H1 (cell line): ENCODE results near the gene SMARCA2. TPM values are rescaled to one million over a fixed set of nuclear protein-coding genes. Genes with fewer than 3 reads are reported as not detected.

ENCODE experiments used
- CTCF ChIA-PET: fragments of 300-600 bp; sonication (Branson Sonifier 250); formaldehyde crosslinking; loops from one replicate; lab custom pipeline; 2021; ENCODE audit not compliant: partially characterized antibody; lab: Charles Lee
- POLR2A ChIA-PET: fragments of 300-600 bp; sonication (Branson Sonifier 250); formaldehyde crosslinking; loops from one replicate; lab custom pipeline; 2021; ENCODE audit warnings: inconsistent platforms; ENCODE audit not compliant: partially characterized antibody; lab: Charles Lee
- DNase-seq, 2 experiments: peaks; one replicate each; pipeline versions ENCODE4 v3.0.0 to v3.0.0-alpha.2; 2010 to 2022; ENCODE audit warnings: low spot score in 2 of 2, low read depth in 1 of 2, mixed read lengths in 1 of 2
- FAIRE-seq: peaks from 2 replicates; lab custom pipeline; 2011; peaks lifted over from hg19 to GRCh38; lab: Jason Lieb, UNC
- H2AFZ ChIP-seq: 2 replicates; pipeline ENCODE4 v1.8.1; 2012; ENCODE audit warnings: low read length, inconsistent platforms
- H2AK5ac ChIP-seq: 2 replicates; pipeline ENCODE4 v1.6.1; 2013; ENCODE audit warnings: low read depth, low read length
- H2BK120ac ChIP-seq: replicated peaks from 2 replicates; pipeline ENCODE3; 2013; ENCODE audit warnings: low read depth, low read length, inconsistent platforms
- H2BK12ac ChIP-seq: 2 replicates; pipeline ENCODE4 v1.6.1; 2013; ENCODE audit warnings: low read depth, low read length
- H2BK15ac ChIP-seq: 2 replicates; pipeline ENCODE4 v1.6.1; 2013; ENCODE audit warnings: low read length
- H2BK20ac ChIP-seq: 2 replicates; pipeline ENCODE4 v1.6.1; 2013; ENCODE audit warnings: low read length
- H2BK5ac ChIP-seq: 2 replicates; pipeline ENCODE4 v1.6.1; 2013; ENCODE audit warnings: low read depth, low read length
- H3K14ac ChIP-seq: 2 replicates; pipeline ENCODE4 v1.6.1; 2013; ENCODE audit warnings: inconsistent platforms; ENCODE audit not compliant: insufficient read length
- H3K18ac ChIP-seq: 2 replicates; pipeline ENCODE4 v1.6.1; 2013; ENCODE audit warnings: low read length; ENCODE audit errors: extremely low read depth
- H3K23ac ChIP-seq: 2 replicates; pipeline ENCODE4 v1.6.1; 2013; ENCODE audit warnings: inconsistent platforms; ENCODE audit not compliant: insufficient read length
- H3K23me2 ChIP-seq: 2 replicates; pipeline ENCODE4 v1.6.1; 2013; ENCODE audit warnings: low read depth, low read length
- H3K27ac ChIP-seq: 2 replicates; pipeline ENCODE4 v1.6.1; 2011; ENCODE audit warnings: low read depth, low read length, inconsistent platforms
- H3K27me3 ChIP-seq, 4 experiments: replicated peaks in 1 of 4; 1 replicate in 1 of 4; 2 replicates in 3 of 4; pipeline versions ENCODE4 v1.6.1 to v1.8.1; 2011 to 2013; ENCODE audit warnings: low read length in 3 of 4, mild to moderate bottlenecking in 3 of 4, inconsistent platforms in 2 of 4, mixed read lengths in 2 of 4, moderate library complexity in 1 of 4; ENCODE audit not compliant: control insufficient read depth in 3 of 4, insufficient read depth in 3 of 4; ENCODE audit errors: extremely low read depth in 1 of 4
- H3K36me3 ChIP-seq, 4 experiments: 2 replicates each; pipeline versions ENCODE4 v1.6.1 to v1.8.1; 2011 to 2013; ENCODE audit warnings: mild to moderate bottlenecking in 4 of 4, low read length in 3 of 4, moderate library complexity in 2 of 4, control low read depth in 1 of 4, inconsistent platforms in 1 of 4; ENCODE audit not compliant: insufficient read depth in 4 of 4, control insufficient read depth in 2 of 4
- H3K4ac ChIP-seq: replicated peaks from 2 replicates; pipeline ENCODE3; 2013; ENCODE audit warnings: low read length, low read depth, mixed read lengths, inconsistent platforms; ENCODE audit not compliant: insufficient read length
- H3K4me1 ChIP-seq, 4 experiments: replicated peaks in 1 of 4; 1 replicate in 1 of 4; 2 replicates in 3 of 4; pipeline versions ENCODE4 v1.6.1 to v1.8.1; 2011 to 2013; ENCODE audit warnings: low read length in 3 of 4, inconsistent platforms in 2 of 4, mixed read lengths in 1 of 4; ENCODE audit not compliant: insufficient read depth in 4 of 4, control insufficient read depth in 3 of 4
- H3K4me2 ChIP-seq, 2 experiments: 2 replicates each; pipeline versions ENCODE4 v1.6.1 to v1.8.1; 2011 to 2013; ENCODE audit warnings: low read depth in 2 of 2, low read length in 2 of 2, control low read depth in 1 of 2, inconsistent platforms in 1 of 2, mild to moderate bottlenecking in 1 of 2; ENCODE audit not compliant: insufficient read depth in 1 of 2
- H3K4me3 ChIP-seq, 4 experiments: fragments of 200-600, 300-600 bp in 1 of 4; sonication (generic), shearing (Covaris generic), sonication (Bioruptor Twin) in 1 of 4; 2 replicates each; pipeline versions ENCODE4 v1.5.1 to v1.8.1; 2011 to 2016; ENCODE audit warnings: low read length in 4 of 4, low read depth in 3 of 4, control low read depth in 2 of 4, inconsistent platforms in 2 of 4, mild to moderate bottlenecking in 2 of 4, mixed read lengths in 1 of 4, moderate library complexity in 1 of 4; ENCODE audit not compliant: insufficient read depth in 2 of 4; ENCODE audit errors: extremely low read depth in 1 of 4
- H3K56ac ChIP-seq: replicated peaks from 2 replicates; pipeline ENCODE3; 2013; ENCODE audit warnings: low read depth, mild to moderate bottlenecking, mixed read lengths, low read length, inconsistent platforms; ENCODE audit not compliant: insufficient read length
- H3K79me1 ChIP-seq: 2 replicates; pipeline ENCODE4 v1.6.1; 2013; ENCODE audit warnings: low read depth, low read length, control low read depth
- H3K79me2 ChIP-seq, 2 experiments: 2 replicates each; pipeline versions ENCODE4 v1.6.1 to v1.8.1; 2012 to 2013; ENCODE audit warnings: low read length in 2 of 2, mild to moderate bottlenecking in 2 of 2, inconsistent platforms in 1 of 2; ENCODE audit not compliant: insufficient read depth in 2 of 2, control insufficient read depth in 1 of 2
- H3K9ac ChIP-seq, 4 experiments: replicated peaks in 1 of 4; 1 replicate in 1 of 4; 2 replicates in 3 of 4; pipeline versions ENCODE4 v1.6.1 to v1.8.1; 2011 to 2013; ENCODE audit warnings: low read depth in 3 of 4, low read length in 3 of 4, control low read depth in 2 of 4, mild to moderate bottlenecking in 2 of 4, moderate library complexity in 2 of 4, inconsistent platforms in 1 of 4; ENCODE audit errors: extremely low read depth in 1 of 4
- H3K9me3 ChIP-seq, 2 experiments: 2 replicates each; pipeline versions ENCODE4 v1.6.1 to v1.8.1; 2012 to 2013; ENCODE audit warnings: mild to moderate bottlenecking in 2 of 2, moderate library complexity in 2 of 2, control low read depth in 1 of 2, inconsistent platforms in 1 of 2, low read depth in 1 of 2, low read length in 1 of 2, mixed read lengths in 1 of 2; ENCODE audit not compliant: insufficient read depth in 2 of 2
- H4K20me1 ChIP-seq, 2 experiments: replicated peaks in 1 of 2; 2 replicates each; pipeline versions ENCODE3 to v1.8.1; 2011 to 2013; ENCODE audit warnings: inconsistent platforms in 2 of 2, low read length in 2 of 2, mild to moderate bottlenecking in 1 of 2; ENCODE audit not compliant: insufficient read depth in 2 of 2, control insufficient read depth in 1 of 2
- H4K5ac ChIP-seq: 2 replicates; pipeline ENCODE4 v1.6.1; 2013; ENCODE audit warnings: low read length, low read depth, mixed read lengths, inconsistent platforms; ENCODE audit not compliant: insufficient read length
- H4K8ac ChIP-seq: 2 replicates; pipeline ENCODE4 v1.8.0; 2013; ENCODE audit warnings: mild to moderate bottlenecking, moderate library complexity, low read length, inconsistent platforms; ENCODE audit not compliant: insufficient read depth; ENCODE audit errors: extremely low read depth
- H4K91ac ChIP-seq: replicated peaks from 2 replicates; pipeline ENCODE3; 2013; ENCODE audit warnings: low read length, mixed read lengths, inconsistent platforms; ENCODE audit not compliant: insufficient read length
- ASH2L ChIP-seq: fragments of 200-600, 300-600 bp; sonication (generic); IDR thresholded peaks from one replicate; pipeline ENCODE4 v1.7.1; 2017; ENCODE audit warnings: low read length
- BCL11A ChIP-seq, 2 experiments: IDR thresholded peaks; one replicate each; pipeline ENCODE4 v1.6.1; 2011; ENCODE audit warnings: low read depth in 2 of 2, low read length in 2 of 2, mild to moderate bottlenecking in 2 of 2
- BRCA1 ChIP-seq: IDR thresholded peaks from 2 replicates; pipeline ENCODE4 v1.6.1; 2012; ENCODE audit warnings: low read depth, low read length, improper control_type of control experiment
- CBX8 ChIP-seq: fragments of 300-800, 300-1000 bp; sonication (generic); IDR thresholded peaks from 2 replicates; pipeline ENCODE4 v1.7.1; 2016; ENCODE audit warnings: low read depth, low read length, borderline replicate concordance
- HDAC2 ChIP-seq, 2 experiments: fragments of 300-600 bp in 1 of 2; sonication (generic) in 1 of 2; IDR thresholded peaks; 2 replicates each; pipeline ENCODE4 v1.6.1; 2011 to 2012; ENCODE audit warnings: low read depth in 2 of 2, low read length in 2 of 2, mild to moderate bottlenecking in 2 of 2, moderate library complexity in 2 of 2, borderline replicate concordance in 1 of 2, inconsistent platforms in 1 of 2
- JUN ChIP-seq: IDR thresholded peaks from 2 replicates; pipeline ENCODE4 v1.6.1; 2011; ENCODE audit warnings: low read depth, mild to moderate bottlenecking, improper control_type of control experiment, low read length
- JUND ChIP-seq: IDR thresholded peaks from 2 replicates; pipeline ENCODE4 v1.6.1; 2011; ENCODE audit warnings: mild to moderate bottlenecking, improper control_type of control experiment, low read length
- RBBP5 ChIP-seq: IDR thresholded peaks from 2 replicates; pipeline ENCODE4 v1.7.1; 2012; ENCODE audit warnings: low read depth, mild to moderate bottlenecking, inconsistent platforms, low read length, moderate library complexity, borderline replicate concordance
- SAP30 ChIP-seq: fragments of 300-600 bp; sonication (generic); IDR thresholded peaks from 2 replicates; pipeline ENCODE4 v1.7.1; 2012; ENCODE audit warnings: low read length, moderate library complexity, mild to moderate bottlenecking, inconsistent platforms; ENCODE audit not compliant: insufficient read depth, insufficient replicate concordance
- WGBS, 2 experiments: shearing (Covaris generic) in 1 of 2; methylation state at CpG; one replicate each; pipeline versions ENCODE4 v1.1.6 to v1.1.7; 2013 to 2015; ENCODE audit warnings: low lambda C conversion rate in 2 of 2, mixed read lengths in 2 of 2, inconsistent platforms in 1 of 2, low coverage in 1 of 2, missing lambda C conversion rate in 1 of 2; ENCODE audit not compliant: insufficient replicate concordance in 2 of 2, insufficient coverage in 1 of 2, insufficient read length in 1 of 2; ENCODE audit errors: extremely low coverage in 1 of 2, missing lambda C conversion rate in 1 of 2; 5-methylcytosine and 5-hydroxymethylcytosine counted together
- polyA plus RNA-seq, 7 experiments: library from polyadenylated mRNA; depleted of rRNA in 3 of 7; stranded (reverse) in 5 of 7; unstranded in 2 of 7; fragments of >200 nt in 5 of 7; fragments of 200-250 nt in 2 of 7; gene quantifications; 1 replicate in 5 of 7; 2 replicates in 1 of 7; 4 replicates in 1 of 7; pipeline versions ENCODE4 v1.2.1 to v1.2.3, GENCODE V29; 2011 to 2013; ENCODE audit warnings: missing spikeins in 2 of 7, mixed read lengths in 2 of 7
- total RNA-seq: library from RNA; stranded (reverse); fragmentation: NEBNext Ultra II Directional; extraction: Animal tissue kit (Norgen Biotek cat#: 25700); gene quantifications from 2 replicates; pipeline ENCODE4 v1.2.1, GENCODE V29; 2021

The SMARCA2 gene
- total and polyA plus RNA-seq, 2 of the 8 experiments (the other 6 are each of a cell fraction or from before 2014, with no cell fraction given) = 6.3 to 21.7 TPM

GRCh38 chr9:2026220-2026997 is 11.3 kb downstream of the SMARCA2 start:
- Histone ChIP-seq H2AFZ (no peak overlapping the region), H3K23me2 (no peaks in the 10 kb centered on the region), H3K9me3 (no peaks in the 10 kb centered on the region), H3K27ac (no peak overlapping the region), H3K4me1 (peaks cover 0 to 14% (median 6%) of the 10 kb centered on the region in 4 experiments; a peak in 5 of 7 replicates), H3K4me3 (no peak overlapping the region), H3K4ac (no peak overlapping the region), H3K18ac (no peak overlapping the region), H4K91ac (no peak overlapping the region), H3K79me1 (no peaks in the 10 kb centered on the region), H4K5ac (no peak overlapping the region), H3K23ac (no peak overlapping the region), H2BK120ac (no peak overlapping the region), H4K20me1 (no peaks in the 10 kb centered on the region), H2BK15ac (no peak overlapping the region), H3K36me3 (no peaks in the 10 kb centered on the region), H3K14ac (no peak overlapping the region), H3K27me3 (peaks cover 0 to 3% (median 0%) of the 10 kb centered on the region in 4 experiments; a peak in 1 of 7 replicates), H2BK5ac (no peak overlapping the region), H3K79me2 (no peaks in the 10 kb centered on the region), H2AK5ac (no peak overlapping the region), H2BK20ac (no peak overlapping the region), H3K9ac (no peak overlapping the region), H3K56ac (no peak overlapping the region), H4K8ac (no peak overlapping the region), H3K4me2 (no peak overlapping the region), H2BK12ac (no peak overlapping the region)
- TF ChIP-seq JUND = no peak
- TF ChIP-seq RBBP5 = no peak
- TF ChIP-seq SAP30 = no peak
- TF ChIP-seq JUN = no peak
- no peak for TF ChIP-seq CBX8
- no peak for TF ChIP-seq ASH2L
- no peak for TF ChIP-seq HDAC2 (IDR thresholded peaks at IDR 0.05; ENCODE audit: borderline replicate concordance in 1 of 2, low read depth in 2 of 2, low read length in 2 of 2)
- no peak for TF ChIP-seq BRCA1
- no peak for TF ChIP-seq BCL11A (IDR thresholded peaks at IDR 0.05; ENCODE audit: low read depth in 2 of 2, low read length in 2 of 2)
- WGBS, 2 experiments = 86% methylated on average over 9 of the region's 9 CpGs; no CpG with 5 or more reads in 1 of the 2 experiments
- DNase-seq (no peak), FAIRE-seq (no peak)
- POLR2A ChIA-PET = interaction anchor here (2.5 kb wide), 1 partner anchor 11 kb away, joined by 7 read pairs; the partner anchor contains the start of gene SMARCA2
- CTCF ChIA-PET = interaction anchor here (1.1 to 2.3 kb wide), 2 partner anchors 84 to 87 kb away, joined by 3 to 6 read pairs; no protein-coding TSS in a partner anchor
